Stimulated activated naive B cell treated with anti-CD40 and anti-IgM and Interleukin-4, amounts not matched to agents 10 μg/mL and 1 μg/mL and 100 μg/mL, for 72 hours (primary cell): Measurements from ENCODE around the gene TMEM271.

Experiments
- ATAC-seq, 2 donors: fragments of 150-1000 bp; cut with Tn5 transposase; replicated peaks; 2 replicates each; pipeline ENCODE4 v1.10.0; 2021; ENCODE audit warnings: moderate library complexity in 1 of 2
- DNase-seq: peaks from one replicate; pipeline ENCODE4 v3.0.0; 2021
- H3K27ac Mint-ChIP-seq: one replicate; pipeline ENCODE4 v1.8.0; 2022; ENCODE audit warnings: mild to moderate bottlenecking, mixed read lengths
- H3K27me3 Mint-ChIP-seq, 2 donors: one replicate each; pipeline ENCODE4 v1.8.0; 2022; ENCODE audit warnings: mixed read lengths in 2 of 2
- H3K36me3 Mint-ChIP-seq, 2 donors: one replicate each; pipeline ENCODE4 v1.8.0; 2022; ENCODE audit warnings: mixed read lengths in 2 of 2, mild to moderate bottlenecking in 1 of 2
- H3K4me1 Mint-ChIP-seq, 2 donors: one replicate each; pipeline ENCODE4 v1.8.0; 2022; ENCODE audit warnings: mixed read lengths in 2 of 2, mild to moderate bottlenecking in 1 of 2
- H3K4me3 Mint-ChIP-seq, 2 donors: one replicate each; pipeline ENCODE4 v1.8.0; 2022; ENCODE audit warnings: mild to moderate bottlenecking in 2 of 2, mixed read lengths in 2 of 2, moderate library complexity in 1 of 2
- H3K9me3 Mint-ChIP-seq, 2 donors: one replicate each; pipeline ENCODE4 v1.8.0; 2022; ENCODE audit warnings: mixed read lengths in 2 of 2, mild to moderate bottlenecking in 1 of 2

The TMEM271 gene

GRCh38 chr4:545612-546011, 30.5 kb downstream of the TMEM271 start:
- Mint-ChIP-seq H3K4me3 (no peak overlapping the region), H3K36me3 (peaks cover 0 to 4% of the 10 kb centered on the region in 2 donors), H3K4me1 (no peaks in the 10 kb centered on the region), H3K9me3 (peaks cover 3 to 13% of the 10 kb centered on the region in 2 donors), H3K27me3 (peaks cover 11 to 21% of the 10 kb centered on the region in 2 donors), H3K27ac (no peak overlapping the region)
- DNase-seq (no peak), ATAC-seq (no peak)

GRCh38 chr4:544386-545105, 31.5 kb downstream of the TMEM271 start:
- H3K36me3 Mint-ChIP-seq: peaks cover 0 to 8% of the 10 kb centered on the region in 2 donors
- no peak overlapping the region for H3K27ac Mint-ChIP-seq
- DNase-seq (no peak), ATAC-seq (no peak)
- H3K9me3 Mint-ChIP-seq: peaks cover 3 to 13% of the 10 kb centered on the region in 2 donors
- no peaks in the 10 kb centered on the region for H3K4me1 Mint-ChIP-seq
- H3K4me3 Mint-ChIP-seq: no peak overlapping the region
- peaks cover 11 to 20% of the 10 kb centered on the region in 2 donors for H3K27me3 Mint-ChIP-seq

GRCh38 chr4:541271-541670, 34.8 kb downstream of the TMEM271 start:
- peaks cover 26 to 38% of the 10 kb centered on the region in 2 donors for H3K36me3 Mint-ChIP-seq
- peaks cover 0 to 7% of the 10 kb centered on the region in 2 donors for H3K27me3 Mint-ChIP-seq
- no peak for ATAC-seq
- no peak for DNase-seq
- H3K4me1 Mint-ChIP-seq: no peaks in the 10 kb centered on the region
- H3K4me3 Mint-ChIP-seq: no peak overlapping the region
- H3K9me3 Mint-ChIP-seq: peaks cover 0 to 13% of the 10 kb centered on the region in 2 donors
- no peak overlapping the region for H3K27ac Mint-ChIP-seq

GRCh38 chr4:538542-539142, 37.5 kb downstream of the TMEM271 start:
- no peak overlapping the region for H3K27ac Mint-ChIP-seq

GRCh38 chr4:537436-538264, 38.4 kb downstream of the TMEM271 start:
- Mint-ChIP-seq H3K4me1 (peaks cover 0 to 2% of the 10 kb centered on the region in 2 donors), H3K36me3 (peaks cover 50 to 65% of the 10 kb centered on the region in 2 donors), H3K27ac (no peak overlapping the region), H3K4me3 (no peak overlapping the region), H3K27me3 (no peaks in the 10 kb centered on the region), H3K9me3 (peaks cover 2 to 4% of the 10 kb centered on the region in 2 donors)
- no peak for DNase-seq
- no peak for ATAC-seq

More at GRCh38 chr4:538542-539142, 37.5 kb downstream of the TMEM271 start:
- H3K36me3 Mint-ChIP-seq: peaks cover 43 to 57% of the 10 kb centered on the region in 2 donors
- DNase-seq (no peak), ATAC-seq (no peak)
- H3K9me3 Mint-ChIP-seq: peaks cover 2 to 5% of the 10 kb centered on the region in 2 donors
- H3K4me1 Mint-ChIP-seq: no peaks in the 10 kb centered on the region
- H3K4me3 Mint-ChIP-seq: no peak overlapping the region
- H3K27me3 Mint-ChIP-seq: no peaks in the 10 kb centered on the region

GRCh38 chr4:536351-536972, 39.6 kb downstream of the TMEM271 start:
- Mint-ChIP-seq H3K36me3 (peaks cover 61 to 77% of the 10 kb centered on the region in 2 donors), H3K4me3 (no peak overlapping the region), H3K9me3 (peaks cover 7 to 8% of the 10 kb centered on the region in 2 donors), H3K27me3 (no peaks in the 10 kb centered on the region), H3K4me1 (peaks cover 3 to 5% of the 10 kb centered on the region in 2 donors), H3K27ac (no peak overlapping the region)
- ATAC-seq: no peak
- DNase-seq: no peak

- Mint-ChIP-seq H3K36me3 (peaks cover 66 to 83% of the 10 kb centered on the region in 2 donors), H3K27ac (peak overlapping the region; percentile 65), H3K4me1 (peaks cover 3 to 5% of the 10 kb centered on the region in 2 donors), H3K4me3 (no peak overlapping the region), H3K9me3 (peaks cover 7 to 8% of the 10 kb centered on the region in 2 donors), H3K27me3 (no peaks in the 10 kb centered on the region)
- no peak for DNase-seq
- ATAC-seq: no peak
These were observed 40.2 kb downstream of the TMEM271 start for GRCh38 chr4:535924-536281.

GRCh38 chr4:535181-535923, 40.7 kb downstream of the TMEM271 start:
- DNase-seq: no peak
- Mint-ChIP-seq H3K27me3 (no peaks in the 10 kb centered on the region), H3K9me3 (peaks cover 7 to 8% of the 10 kb centered on the region in 2 donors), H3K27ac (no peak overlapping the region), H3K4me3 (no peak overlapping the region), H3K4me1 (peaks cover 3 to 5% of the 10 kb centered on the region in 2 donors), H3K36me3 (peaks cover 68 to 87% of the 10 kb centered on the region in 2 donors)
- ATAC-seq: no peak

GRCh38 chr4:534576-535151, 41.4 kb downstream of the TMEM271 start:
- Mint-ChIP-seq H3K4me3 (no peak overlapping the region), H3K9me3 (peaks cover 7 to 8% of the 10 kb centered on the region in 2 donors), H3K4me1 (peaks cover 3 to 5% of the 10 kb centered on the region in 2 donors), H3K36me3 (peaks cover 74 to 91% of the 10 kb centered on the region in 2 donors), H3K27ac (no peak overlapping the region), H3K27me3 (no peaks in the 10 kb centered on the region)
- ATAC-seq (no peak), DNase-seq (no peak)

- no peak for DNase-seq
- Mint-ChIP-seq H3K27me3 (no peaks in the 10 kb centered on the region), H3K36me3 (peaks cover 72 to 91% of the 10 kb centered on the region in 2 donors), H3K27ac (no peak overlapping the region), H3K4me1 (peaks cover 3 to 5% of the 10 kb centered on the region in 2 donors), H3K9me3 (peaks cover 7 to 8% of the 10 kb centered on the region in 2 donors), H3K4me3 (no peak overlapping the region)
- no peak for ATAC-seq
These were observed 42.0 kb downstream of the TMEM271 start for GRCh38 chr4:534101-534575.

- DNase-seq (no peak), ATAC-seq (no peak)
- Mint-ChIP-seq H3K36me3 (peaks cover 72 to 91% of the 10 kb centered on the region in 2 donors), H3K4me1 (peaks cover 3 to 5% of the 10 kb centered on the region in 2 donors), H3K27ac (no peak overlapping the region), H3K4me3 (no peak overlapping the region), H3K27me3 (no peaks in the 10 kb centered on the region), H3K9me3 (peaks cover 7 to 8% of the 10 kb centered on the region in 2 donors)
These were observed 42.6 kb downstream of the TMEM271 start for GRCh38 chr4:533318-534100.

GRCh38 chr4:532588-533317, 43.3 kb downstream of the TMEM271 start:
- DNase-seq (no peak), ATAC-seq (peak; percentile 50 to 84)
- H3K4me3 Mint-ChIP-seq: no peak overlapping the region
- no peak overlapping the region for H3K27ac Mint-ChIP-seq
- peaks cover 3 to 5% of the 10 kb centered on the region in 2 donors for H3K4me1 Mint-ChIP-seq
- H3K36me3 Mint-ChIP-seq: peaks cover 71 to 92% of the 10 kb centered on the region in 2 donors
- H3K27me3 Mint-ChIP-seq: no peaks in the 10 kb centered on the region
- peaks cover 7 to 8% of the 10 kb centered on the region in 2 donors for H3K9me3 Mint-ChIP-seq
